SIG-M5 treated with dmso at 0.1 percent for 504 hours (cell line): ENCODE measurements around the gene UROC1.

Experiments
- DNase-seq: peaks from one replicate; lab custom pipeline; 2025; ENCODE audit not compliant: unreplicated experiment; lab: John Stamatoyannopoulos, UW

The UROC1 gene

GRCh38 chr3:126481808-126482502, 35.6 kb downstream of the UROC1 start:
- DNase-seq = no peak

DNA sequence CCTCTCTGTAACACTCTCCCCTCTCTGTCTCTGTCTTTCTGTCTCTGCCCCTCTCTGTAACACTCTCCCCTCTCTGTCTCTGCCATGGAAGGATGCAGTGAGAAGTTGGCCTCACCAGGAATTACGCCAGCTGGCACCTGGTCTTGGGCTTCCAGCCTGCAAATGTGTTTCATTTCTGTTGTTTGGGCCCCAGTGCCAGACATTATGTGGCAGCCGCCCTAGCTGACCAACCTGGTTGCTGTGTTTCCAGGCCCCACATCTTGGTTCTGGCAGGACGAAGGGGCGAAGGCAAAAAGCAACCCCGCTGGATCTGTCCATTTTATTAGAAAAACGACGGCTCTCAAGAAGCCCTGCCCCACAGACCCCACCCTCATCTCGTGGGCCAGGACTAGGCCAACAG, 36.7 kb downstream of the UROC1 start:
- no peak for DNase-seq

DNA sequence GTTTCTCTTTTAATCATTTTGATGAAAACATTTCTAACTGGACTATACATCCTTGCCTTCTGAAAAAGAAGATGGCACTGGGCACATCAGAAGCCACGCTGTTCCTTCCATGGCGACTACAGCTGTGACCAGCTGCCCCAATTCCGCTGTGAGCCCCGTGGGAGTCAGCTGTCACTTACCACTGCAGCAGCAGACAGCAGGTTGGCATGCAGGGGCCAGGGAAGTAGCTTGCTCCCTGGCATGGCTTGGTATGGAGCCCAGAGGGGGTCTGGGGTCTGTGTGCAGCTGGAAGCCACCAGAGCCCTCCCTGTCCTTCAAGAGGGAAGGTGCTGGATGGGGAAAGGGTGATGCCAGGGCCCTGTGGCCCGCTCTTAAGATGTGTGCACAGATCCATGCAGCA, 37.4 kb downstream of the UROC1 start:
- DNase-seq = no peak

DNA sequence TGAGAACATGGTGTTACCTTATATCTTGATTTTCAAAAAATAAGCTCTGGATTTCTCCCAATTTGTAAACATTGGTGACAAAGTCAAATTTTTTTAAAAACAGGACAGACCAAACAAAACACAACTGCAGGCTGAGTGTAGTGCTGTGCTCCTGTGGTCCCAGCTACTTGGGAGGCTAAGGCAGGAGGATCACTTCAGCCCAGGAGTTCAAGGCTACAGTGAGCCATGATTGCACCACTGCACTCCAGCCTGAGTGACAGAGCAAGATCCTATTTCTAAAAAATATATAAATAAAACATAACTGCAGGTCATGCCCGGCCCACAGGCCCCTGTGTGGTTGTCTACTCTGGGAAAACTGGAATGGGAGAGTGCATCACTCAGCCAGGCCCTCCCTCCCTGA, 37.9 kb downstream of the UROC1 start:
- no peak for DNase-seq

DNA sequence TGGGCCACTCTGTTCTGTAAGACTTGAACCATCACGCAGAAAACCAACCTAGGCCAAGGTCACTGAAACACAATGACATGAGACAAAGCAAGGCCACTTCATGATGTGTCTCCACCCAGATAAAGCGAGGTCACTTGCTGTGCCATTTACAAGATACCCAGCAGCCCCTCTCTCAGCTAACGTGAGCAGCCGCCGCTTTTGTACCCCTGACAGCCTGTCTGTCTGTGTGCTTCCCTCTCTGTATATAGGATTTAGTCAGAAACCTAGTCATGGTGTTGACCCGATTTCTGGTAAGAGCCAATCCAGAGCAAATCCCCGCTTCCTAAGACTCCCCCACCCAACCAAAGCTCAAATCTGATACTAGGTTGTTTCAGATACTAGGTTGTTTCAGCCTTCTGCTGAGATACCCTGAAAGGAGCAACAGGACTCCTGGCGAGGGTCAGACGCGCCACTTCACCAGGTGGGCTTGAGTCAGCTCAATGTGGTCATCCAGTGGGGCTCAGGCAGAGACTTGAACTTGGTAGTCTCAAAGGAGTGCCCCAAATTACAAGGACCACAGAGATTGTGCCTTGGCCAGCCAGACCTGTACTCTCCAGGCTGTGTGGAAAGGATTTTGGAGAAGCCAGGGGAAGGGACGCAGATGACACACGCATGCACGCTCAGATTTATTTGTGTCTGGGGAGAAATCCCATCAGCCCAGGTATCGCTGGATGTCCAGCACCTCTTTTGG, 38.8 kb downstream of the UROC1 start:
- no peak for DNase-seq

DNA sequence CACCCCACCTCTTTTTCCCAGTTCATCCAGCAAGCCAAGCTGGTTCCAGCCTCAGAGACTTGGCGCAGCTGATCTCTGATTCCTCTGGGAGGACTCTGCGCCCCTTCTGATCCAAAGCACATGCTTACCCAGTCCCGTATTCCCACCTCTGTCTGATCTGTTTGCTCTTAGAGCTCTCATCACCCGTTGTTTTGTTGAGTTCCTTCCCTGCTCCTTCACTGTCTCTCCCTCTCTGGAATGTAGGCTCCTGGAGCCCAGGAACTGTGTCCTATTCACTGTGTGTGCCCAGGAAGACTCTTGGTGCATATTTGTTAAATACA, 40.6 kb downstream of the UROC1 start:
- DNase-seq = no peak

DNA sequence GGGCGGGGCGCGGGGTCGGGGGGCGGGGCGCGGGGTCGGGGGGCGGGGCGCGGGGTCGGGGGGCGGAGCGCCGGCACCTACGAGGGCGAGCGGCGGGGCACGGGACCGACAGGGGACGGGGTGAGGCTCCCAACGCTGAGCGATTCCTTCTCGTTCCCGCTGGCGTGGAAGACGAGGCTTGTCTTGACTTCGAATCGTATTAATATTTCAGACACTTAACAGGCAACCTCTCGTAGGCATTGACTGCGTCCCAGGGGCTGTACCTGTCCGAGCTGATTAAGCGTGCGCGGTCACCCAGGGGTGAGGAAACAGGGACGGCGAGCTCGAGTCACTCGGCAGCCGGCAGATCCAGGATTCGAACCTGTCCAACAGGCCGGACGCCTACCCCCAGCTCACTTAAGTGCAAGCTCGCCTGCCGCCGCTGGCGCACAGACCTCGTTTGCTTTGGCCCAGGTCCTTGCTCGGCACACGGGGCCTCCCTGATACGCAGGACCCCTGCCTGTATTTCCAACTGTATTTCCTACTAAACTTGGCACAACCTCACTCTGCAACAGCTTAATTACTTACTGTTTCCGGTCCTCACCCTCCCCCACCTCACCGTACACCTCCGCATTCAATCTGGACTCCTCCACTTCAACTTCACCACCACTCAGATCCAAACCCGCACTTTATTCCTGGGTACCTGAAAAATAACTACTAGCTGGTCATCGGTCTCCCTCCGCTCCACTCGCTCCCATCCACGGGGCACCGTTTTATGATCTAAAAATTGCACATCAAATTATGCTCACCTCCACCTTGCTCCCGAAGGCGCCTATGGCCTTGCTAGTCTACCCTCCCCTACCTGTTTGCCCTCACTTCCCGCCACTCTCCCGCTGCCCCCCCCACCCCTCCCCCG, 41.2 kb downstream of the UROC1 start:
- DNase-seq = peak; percentile 68

GRCh38 chr3:126475413-126476114, 42.0 kb downstream of the UROC1 start, which contains the start of gene ZXDC:
Gene ZXDC (minus strand): TSS chr3:126475891. CDS start chr3:126475865, 26 bp downstream.
- DNase-seq = peak; percentile 90

GRCh38 chr3:126474498-126475412, 42.8 kb downstream of the UROC1 start:
- peak; percentile 39 for DNase-seq

GRCh38 chr3:126473292-126474168, 44.0 kb downstream of the UROC1 start:
- peak; percentile 49 for DNase-seq

- peak; percentile 100 for DNase-seq
Observed at GRCh38 chr3:126472277-126473006, 45.1 kb downstream of the UROC1 start.

DNA sequence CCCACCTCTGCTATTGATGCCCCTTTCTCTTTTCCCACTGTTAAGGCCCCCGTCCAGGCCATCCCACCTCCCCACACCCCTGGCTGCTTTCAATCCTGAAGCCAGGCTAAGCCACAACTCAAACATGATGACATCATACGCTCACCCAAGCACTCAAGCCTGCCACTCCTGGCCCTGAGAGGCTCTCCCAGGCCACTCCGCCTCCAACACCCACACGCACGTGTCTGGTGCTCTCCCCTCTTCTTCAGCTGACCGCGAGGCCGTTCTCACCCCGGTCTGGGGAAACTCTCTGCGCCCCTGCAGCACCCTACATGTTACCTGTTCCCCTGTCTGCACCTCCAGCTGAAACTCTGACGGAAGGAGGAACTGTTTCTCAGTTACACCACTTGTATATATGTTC, 48.1 kb downstream of the UROC1 start:
- DNase-seq = no peak

DNA sequence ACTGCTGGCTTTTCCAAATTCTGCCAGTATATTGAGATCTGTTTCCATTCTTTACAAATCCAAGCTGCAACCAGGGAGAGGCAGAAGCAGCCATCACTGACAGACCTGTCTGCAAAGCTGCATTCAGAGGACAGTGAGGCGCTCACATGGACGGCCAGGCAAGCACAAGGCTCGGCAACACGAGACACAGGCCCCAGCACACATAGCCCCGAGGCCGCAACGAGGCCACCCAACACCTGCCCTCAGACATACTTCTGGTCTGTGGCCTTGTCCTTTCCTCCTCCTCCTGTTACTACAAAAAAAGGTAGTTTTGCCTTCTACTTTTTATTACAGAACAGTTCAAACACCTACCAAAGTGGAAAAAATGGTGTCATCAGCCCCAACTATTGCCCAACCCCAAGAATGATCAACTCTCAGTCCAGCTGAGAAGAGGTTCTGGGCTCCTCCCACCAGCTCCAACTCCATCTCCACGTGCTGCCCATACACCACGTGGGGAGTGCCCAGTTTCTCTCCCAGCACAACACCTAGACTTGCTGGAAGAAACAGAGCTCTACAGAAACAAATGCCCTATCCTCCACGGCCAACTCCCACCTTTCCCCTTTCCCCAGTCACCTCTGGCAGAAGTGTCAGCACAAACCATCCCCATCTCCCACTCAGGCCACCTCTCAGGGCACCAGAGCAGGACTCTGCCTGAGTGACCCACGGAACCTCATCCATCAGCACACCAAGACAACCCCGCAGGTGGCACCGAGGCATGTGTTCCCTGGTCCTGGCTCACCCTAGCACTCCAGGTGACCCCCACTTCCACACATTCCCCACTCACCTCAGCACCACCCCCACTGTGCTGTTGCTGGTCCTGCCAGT, 49.3 kb downstream of the UROC1 start:
- peak; percentile 68 for DNase-seq

GRCh38 chr3:126467611-126467955, 50.0 kb downstream of the UROC1 start:
- no peak for DNase-seq

GRCh38 chr3:126466886-126467610, 50.5 kb downstream of the UROC1 start:
- no peak for DNase-seq

DNA sequence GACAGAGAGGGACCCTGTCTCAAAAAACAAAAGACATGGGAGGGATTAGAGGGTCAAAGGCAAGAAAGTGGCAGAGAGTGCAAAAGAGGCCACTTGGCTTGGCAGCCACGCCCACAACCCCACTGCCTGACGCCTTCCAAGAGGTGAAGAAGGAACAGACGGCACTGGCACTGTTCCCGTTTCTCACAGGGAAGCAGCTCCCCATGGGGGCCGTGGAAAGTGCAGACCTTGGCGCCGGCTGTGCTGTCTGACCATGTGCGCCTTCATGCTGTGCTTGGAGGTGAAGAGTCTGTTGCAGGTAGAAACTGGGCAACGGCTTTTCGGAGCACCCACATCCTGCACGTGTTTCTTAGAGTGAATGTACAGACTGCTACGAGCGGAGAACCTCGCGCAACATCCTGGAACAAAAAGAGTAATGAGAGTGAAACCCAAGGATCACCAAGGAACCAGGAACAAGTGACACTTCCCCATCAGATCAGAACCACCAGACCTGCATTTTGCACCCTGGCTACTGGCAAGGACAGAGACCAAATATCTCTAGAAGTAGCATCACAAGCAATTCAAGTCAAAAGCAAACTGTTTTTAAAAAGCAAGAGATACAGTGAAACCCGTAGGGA, 51.5 kb downstream of the UROC1 start:
- DNase-seq = peak; percentile 23
